Putamen (tissue), 1 donor: ENCODE measurements around the gene PKD2L1.
"Not testable (repeated sequence)": the region's sequence is repeated elsewhere in the genome, so short reads cannot be mapped to it uniquely, and the experiment has no call there.

ENCODE experiments used
- DNase-seq: peaks from one replicate; pipeline ENCODE4 v3.0.0-alpha.2; 2016; ENCODE audit warnings: low spot score

PKD2L1 gene

DNA sequence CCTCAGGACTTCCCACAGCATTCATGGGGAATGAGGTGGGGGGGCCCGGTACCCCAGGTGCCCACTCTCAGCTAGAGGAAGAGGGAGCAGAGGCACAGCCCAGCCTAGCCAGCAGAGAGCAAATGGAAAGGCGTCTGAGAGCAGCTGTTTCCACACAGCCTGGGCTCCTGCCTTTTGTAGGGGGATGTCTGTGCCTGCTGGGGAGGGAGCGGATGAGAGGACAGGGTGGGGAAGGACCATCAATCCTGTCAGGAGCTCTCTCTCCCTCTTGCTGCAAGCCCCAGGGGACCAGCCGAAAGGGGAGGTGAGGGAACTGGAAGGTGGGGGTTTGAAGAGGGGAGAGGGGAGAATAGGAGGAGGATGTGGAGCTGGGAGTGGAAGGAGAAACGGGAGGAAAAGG is at the start of gene PKD2L1:
Gene PKD2L1, minus strand, starts transcription at position 150 of the 400 bp plus-strand sequence. Its CDS starts 125 bp downstream, at position 25.
- DNase-seq: no peak

DNA sequence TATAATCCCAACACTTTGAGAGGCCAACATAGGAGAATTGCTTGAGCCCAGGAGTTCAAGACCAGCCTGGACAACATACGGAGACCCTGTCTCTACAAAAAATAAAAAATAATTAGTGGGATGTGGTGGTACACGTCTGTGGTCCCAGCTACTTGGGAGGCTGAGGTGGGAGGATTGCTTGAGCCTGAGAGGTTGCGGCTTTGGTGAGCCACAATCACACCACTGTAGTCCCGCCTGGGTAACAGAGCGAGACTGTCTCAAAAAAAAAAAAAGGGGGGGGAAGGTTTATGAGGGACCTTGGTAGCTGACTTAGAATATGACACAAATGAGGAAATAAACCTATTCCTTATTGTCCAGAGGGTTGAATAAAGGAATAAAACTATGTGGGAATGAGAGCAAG is 47.8 kb upstream of the PKD2L1 start:
- DNase-seq: no peak

DNA sequence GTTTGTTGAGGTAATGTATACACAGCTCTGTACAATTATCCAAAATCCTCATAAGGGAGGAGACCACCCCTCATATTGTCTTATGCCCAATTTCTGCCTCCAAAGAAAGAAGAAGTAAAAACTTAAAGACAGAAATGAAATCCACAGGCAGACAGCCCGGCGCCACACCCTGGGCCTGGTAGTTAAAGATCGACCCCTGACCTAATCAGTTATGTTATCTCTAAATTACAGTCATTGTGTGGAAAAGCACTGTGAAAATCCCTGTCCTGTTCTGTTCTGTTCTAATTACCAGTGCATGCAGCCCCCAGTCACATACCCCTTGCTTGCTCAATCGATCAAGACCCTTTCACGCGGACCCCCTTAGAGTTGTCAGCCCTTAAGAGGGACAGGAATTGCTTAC is 46.6 kb upstream of the PKD2L1 start:
- not testable (repeated sequence) for DNase-seq

DNA sequence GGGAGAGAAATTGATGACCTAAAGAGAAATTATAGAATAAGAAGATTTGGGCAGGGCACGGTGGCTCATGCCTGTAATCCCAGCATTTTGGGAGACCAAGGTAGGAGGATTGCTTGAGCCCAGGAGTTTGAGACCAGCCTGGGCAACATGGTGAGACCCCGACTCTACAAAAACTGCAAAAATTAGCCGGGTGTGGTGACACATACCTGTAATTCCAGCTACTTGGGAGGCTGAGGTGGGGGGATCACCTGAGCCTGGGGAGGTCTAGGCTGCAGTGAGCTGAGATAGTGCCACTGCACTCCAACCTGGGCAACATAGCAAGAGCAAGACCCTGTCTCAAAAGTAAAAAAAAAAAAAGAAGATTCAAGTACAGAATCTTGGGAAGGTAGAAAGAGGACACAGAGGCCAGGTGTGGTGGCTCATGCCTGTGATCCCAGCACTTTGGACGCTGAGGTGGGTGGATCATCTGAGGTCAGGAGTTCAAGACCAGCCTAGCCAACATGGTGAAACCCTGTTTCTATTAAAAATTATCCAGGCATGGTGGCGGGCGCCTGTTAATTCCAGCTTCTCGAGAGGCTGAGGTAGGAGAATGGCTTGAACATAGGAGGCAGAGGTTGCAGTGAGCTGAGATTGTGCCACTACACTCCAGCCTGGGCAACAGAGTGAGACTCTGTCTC is 44.8 kb upstream of the PKD2L1 start:
- not testable (repeated sequence) for DNase-seq

DNA sequence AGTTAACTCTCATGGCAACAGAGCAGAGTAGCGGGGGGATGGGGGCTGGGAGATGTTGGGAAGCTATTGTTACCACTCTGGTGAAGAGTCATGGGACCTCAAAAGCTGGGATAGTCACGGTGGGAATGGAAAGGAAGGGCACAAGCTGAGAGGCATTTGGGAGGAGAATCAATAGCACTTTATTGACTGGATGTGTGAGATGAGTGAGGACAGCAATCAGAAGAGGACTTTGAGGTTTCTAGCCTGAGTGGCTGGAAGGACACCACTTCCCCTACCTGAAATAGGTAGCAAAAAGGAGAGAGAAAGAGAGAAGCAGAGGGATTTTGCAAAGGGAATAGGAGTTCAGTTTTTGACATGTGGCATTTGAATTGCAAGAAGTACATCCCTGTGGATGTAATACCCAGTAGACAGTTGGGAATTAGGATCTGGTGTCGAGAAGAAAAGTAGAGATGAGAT is 44.2 kb upstream of the PKD2L1 start:
- DNase-seq: no peak

DNA sequence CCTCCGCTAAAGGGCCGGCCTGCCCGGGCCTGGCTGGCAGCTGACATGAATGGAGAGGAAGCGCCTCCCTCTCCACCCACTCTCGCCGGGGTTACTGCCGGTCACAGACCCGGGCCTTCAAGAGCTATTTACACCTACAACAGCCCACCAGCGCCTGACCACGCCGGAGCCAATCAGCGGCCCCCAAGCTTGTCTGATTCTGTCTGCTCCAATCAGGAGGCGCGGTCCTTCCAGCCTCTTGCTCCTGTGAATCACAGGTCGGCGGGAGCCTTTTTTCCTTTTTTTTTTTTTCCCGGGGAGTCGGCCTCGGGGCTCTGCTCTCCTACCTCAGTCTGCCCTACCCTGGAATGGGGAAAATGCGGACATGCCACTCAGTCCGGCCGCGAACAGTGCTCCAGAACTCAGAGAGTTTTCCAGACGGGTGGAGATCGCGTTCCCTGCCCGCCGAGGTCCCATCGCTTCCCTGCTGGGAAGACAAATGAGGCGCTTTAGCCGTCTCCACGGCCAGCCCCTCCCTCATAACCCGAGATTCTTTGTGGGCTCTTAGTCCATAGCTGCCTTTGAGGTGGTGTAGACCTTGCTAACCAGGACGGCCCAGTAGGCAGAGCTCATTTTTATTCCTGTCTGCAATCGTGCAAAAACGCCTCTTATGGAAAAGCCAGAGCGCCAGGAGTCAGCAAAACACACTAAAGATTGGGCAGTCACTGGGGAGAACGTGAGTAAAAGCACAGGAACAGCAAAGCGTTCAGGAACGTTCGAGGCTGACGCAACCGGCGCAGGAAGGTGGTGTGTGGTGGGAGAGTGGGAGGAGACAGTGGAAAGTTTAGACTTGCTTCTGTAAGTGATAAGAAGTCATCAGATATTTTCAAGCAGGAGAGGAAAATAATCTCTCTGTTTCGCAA is 43.5 kb upstream of the PKD2L1 start:
- DNase-seq: peak; percentile 98

DNA sequence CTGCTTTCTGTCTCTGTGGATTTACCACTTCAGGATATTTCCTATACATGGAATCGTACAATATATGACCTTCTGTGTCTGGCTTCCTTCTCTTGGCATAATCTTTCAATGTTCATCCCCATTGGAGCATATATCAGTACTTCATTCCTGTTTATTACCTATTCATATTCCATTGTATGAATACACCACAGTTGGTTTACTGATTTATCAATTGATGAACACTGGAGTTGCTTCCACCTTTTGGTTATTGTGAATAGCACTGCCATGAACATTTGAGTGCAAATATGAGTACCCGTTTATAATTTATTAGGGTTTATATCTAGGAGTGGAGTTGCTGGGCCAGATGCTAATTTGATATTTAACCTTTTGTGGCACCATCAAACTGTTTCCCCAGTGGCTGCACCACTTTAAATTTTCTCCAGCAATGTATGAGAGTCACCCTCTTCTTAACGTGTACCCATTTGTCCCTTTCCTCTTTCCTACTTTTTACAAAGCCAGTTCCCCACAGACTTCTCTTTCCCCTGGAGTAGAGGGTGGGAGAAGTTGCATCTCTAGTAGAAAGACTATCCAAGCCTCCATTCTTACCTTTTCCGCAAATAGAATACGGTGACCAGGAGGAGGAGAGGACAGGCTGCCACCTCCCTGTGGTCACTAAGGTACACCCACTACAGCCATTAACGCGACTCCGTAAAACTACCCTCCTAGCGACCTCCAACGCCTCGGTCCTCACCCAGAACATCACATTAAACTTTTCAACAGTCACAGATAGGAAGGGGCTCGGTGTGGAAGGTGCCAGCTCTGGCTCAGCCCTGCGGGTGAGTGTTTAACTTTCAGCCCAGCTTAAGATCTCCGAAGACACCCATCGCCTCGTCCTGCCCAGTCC is 42.6 kb upstream of the PKD2L1 start:
- DNase-seq: no peak

DNA sequence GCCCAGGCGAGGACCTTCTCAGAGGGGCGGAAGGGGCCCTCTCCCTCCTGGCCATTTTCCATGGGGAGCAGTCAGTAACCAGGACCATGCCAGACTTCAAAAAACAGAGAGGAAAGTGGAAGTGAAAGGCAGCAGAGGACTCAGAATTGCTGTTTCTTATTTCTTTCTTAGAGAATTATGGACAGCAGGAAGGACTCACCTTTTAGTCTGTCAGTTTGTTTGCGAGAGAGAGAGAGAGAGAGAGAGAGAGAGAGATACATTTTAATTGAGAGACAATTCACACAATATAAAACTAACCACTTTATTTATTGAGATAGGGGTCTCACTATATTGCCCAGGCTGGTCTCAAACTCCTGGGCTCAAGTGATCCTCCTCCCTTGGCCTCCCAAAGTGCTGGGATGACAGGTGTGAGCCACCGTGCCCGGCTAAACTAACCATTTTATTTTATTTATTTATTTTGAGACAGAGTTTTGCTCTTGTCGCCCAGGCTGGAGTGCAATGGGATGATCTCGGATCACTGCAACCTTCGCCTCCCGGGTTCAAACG is 41.5 kb upstream of the PKD2L1 start:
- no peak for DNase-seq

DNA sequence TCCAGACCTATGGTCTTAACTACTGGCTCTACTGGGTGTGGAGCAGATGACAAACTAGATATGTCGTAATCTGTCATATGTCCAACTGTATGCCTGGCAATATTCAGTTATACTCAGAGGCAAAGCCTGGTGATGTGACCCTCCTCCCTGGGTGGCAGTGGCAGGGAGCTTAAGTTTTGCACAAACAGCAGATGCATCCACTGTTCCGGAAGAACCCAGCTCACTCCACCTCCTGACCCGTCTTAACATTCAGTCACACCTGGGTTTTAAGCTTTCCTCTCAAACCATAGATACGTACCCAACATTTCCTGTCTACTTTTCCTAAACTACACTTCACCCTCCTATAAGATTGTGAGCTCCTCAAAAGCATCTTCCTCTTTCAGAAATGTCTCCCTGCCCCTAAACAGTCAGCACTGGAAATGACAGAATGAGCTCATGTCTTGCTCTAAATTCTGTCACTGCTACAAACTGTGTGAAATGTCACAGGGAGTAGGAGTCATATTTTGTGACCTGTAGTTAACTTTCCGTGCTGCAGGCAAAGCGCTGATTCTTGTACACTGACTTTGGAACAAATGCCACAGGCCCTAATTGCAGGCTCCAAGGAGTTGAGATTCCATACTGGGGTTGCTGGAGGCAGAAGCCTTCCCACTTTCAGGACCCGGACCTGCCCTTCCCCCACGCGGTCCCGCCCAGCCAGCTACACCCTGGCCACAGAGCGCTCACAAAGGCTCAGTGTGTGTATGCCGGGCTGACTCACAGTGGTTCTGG is 40.9 kb upstream of the PKD2L1 start:
- DNase-seq: peak; percentile 88

DNA sequence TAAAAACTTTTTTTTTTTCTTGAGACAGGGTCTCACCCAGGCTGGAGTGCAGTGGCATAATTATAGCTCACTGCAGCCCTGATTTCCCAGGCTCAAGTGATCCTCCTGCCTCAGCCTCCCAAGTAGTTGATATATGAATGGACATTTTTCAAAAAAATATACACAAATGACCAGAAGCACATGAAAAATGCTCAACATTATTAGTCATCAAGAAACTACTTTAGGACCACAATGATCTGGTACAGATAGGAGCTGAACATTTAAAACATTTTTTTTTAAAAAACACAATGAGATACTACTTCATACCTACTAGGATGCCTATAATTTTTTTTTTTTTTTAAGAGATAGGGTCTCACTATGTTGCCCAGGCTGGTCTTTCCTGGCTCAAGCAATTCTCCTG is 38.7 kb upstream of the PKD2L1 start:
- DNase-seq: no peak

DNA sequence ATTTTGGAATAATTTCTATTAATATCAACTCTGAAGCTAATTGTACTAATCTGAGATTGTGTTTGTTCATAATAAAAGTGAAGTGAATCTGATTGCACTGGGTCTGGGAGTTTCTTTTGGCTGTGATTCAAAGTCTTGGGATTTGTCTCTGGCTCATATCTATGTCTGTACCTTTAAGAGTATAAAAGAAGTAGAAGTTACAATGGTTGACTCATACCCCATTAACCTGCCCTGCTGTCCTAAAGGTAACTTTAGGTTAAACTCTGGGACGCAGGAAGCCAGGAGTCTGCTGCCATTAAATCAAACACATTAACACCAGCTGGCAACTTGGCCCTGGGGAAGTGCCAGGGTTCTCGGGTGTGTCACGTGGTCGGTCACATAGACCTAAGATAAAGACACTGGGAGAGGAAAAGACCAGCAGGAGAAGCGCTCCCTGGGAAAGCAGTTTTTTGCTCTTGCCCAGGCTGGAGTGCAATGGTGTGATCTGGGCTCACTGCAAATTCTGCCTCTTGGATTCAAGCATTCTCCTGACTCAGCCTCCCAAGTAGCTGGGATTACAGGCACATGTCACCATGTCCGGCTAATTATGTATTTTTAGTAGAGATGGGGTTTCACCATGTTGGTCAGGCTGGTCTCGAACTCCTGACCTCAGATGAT is 34.8 kb upstream of the PKD2L1 start:
- DNase-seq: no peak

DNA sequence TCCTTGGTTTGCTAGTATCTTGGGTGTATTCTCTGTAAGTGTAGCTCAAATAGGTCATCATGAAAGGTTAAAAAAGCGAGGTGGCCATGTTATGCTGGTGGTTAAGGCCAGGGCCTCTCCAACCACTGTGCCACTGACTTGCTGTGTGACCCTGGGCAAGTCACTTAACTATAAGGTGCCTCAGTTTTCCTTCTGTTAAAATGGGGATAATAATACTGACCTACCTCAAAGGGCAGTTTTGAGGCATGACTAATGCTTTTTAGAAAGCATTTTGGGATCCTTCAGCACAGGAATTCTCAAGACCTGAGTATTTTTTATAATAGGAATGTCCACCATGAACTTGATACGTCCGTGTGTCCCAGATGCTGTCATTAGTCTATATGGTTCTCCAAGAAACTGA is 34.1 kb upstream of the PKD2L1 start:
- no peak for DNase-seq

DNA sequence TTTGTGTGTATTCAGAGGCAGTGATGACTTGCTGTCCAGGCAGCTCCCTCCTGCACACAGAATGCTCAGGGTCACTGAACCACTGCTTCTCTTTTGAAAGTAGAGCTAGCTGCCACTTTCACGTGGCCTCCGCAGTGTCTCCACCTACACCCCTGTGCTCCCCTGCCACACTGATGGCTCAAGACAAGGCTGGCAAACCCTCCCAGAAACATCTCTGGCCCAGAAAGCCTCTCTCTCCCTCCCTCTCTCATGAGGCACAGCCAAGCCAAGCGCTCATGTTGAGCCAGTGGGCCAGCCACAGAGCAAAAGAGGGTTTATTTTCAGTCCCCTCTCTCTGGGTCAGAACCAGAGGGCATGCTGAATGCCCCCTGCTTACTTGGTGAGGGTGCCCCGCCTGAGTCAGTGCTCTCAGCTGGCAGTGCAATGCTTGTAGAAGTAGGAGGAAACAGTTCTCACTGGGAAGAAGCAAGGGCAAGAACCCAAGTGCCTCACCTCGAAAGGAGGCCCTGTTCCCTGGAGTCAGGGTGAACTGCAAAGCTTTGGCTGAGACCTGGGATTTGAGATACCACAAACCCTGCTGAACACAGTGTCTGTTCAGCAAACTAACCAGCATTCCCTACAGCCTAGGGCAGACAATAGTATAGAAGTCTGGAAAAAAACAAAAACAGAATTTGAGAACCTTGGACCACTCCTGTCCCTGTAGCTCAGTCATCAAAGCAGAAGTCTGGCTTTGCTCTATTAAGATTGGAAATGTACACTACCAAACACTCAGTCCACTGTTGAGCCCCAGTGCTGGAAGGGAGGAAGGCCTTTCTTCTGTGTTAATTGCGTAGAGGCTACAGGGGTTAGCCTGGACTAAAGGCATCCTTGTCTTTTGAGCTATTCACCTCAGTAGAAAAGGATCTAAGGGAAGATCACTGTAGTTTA is 32.8 kb upstream of the PKD2L1 start:
- DNase-seq: no peak

DNA sequence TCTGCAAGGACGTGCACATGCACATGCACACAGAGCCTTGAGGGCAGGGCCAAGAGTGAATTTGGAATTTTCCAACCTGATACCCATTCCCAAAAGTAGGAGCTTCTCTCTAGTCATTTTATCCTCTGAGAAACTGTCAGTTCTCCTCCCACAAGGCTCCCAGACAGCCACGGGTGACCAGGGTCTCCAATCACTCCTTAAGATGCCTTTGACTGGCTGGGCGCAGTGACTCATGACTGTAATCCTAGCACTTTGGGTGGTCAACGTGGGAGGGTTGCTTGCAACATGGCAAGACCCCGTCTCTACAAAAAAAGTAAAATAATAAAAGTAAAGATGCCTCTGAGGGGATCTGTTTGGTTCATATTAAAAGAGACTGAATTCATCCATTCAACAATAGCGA is 30.2 kb upstream of the PKD2L1 start:
- no peak for DNase-seq

DNA sequence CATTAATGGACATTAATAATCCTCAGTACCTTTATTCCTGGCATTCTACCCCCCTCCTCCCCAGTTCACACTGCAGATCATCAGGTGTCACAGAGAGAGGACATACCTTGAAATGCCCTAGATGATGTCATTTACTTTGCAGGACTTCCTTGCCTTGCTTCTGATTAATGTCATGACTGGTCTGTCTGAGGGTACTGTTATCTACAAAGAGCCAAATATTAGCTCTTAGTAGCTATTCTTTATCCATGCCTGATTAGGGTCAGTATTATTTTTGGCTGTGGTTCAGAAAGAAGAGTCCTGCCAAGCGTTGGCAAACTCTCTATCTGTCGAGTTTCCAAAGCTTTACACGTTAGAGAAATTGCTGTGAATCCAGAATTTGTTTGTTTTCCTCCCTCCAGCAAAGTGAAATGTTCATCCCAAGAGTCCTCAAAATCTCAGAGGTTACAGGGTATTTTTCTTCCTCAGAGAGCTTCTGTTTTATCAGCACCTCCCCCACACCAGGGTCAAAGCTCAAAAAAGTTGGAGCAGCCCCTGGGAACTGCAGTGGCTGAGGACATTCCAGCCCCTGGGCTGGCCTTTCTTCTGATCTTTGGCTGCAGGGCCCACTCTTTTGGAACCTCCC is 29.6 kb upstream of the PKD2L1 start:
- DNase-seq: no peak

DNA sequence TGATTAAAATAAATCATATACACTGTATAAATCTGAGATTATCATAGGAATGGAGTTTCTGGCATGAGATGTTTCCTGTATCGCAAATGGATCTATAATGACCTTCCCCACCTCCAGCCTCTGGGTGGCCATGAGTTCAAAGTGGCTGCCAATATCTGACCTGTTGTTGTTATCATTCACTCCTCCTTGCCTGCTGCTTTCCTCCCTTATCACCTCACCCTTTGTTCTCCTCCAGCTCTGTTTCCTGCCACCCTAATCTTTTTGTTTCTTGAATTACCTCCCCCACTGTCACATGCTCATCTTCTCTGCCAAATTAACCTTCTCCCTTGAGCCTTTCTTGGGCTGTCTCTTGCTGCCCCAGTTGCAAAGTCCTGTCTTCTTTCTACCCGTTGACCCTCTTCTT is 29.0 kb upstream of the PKD2L1 start:
- no peak for DNase-seq

DNA sequence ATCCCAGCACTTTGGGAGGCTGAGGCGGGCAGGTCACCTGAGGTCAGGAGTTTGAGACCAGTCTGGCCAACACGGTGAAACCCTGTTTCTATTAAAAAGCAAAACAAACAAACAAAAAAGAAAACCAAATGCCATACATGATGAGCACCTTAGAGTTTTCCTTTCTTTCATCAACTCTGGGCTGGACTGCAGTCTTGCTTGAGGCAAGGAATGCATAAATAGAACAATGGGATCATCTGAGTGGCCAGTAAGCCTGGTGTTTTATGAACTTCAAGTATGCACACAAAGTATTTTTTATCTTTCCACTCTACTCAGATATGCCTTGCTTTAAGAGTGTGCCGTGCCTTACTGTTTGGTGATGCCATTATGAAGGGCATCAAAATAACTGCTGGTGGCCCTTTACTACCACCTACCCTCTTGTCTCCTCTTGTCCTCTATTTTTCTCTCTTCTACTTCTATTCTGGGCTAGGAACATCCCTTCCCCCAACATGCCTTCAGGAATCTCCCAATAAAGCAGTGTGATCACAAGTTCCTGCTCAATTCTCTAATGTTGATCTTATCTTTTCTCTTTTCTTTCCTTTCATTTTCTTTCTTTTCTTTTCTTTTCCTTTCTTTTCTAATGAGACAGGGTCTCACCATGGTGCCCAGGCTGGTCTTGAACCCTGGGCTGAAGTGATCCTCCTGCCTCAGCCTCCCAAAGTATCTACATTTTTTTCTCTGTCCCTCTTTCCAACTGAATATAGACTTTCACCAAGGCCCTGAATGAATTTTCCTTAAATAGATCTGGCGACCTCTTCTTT is 27.2 kb upstream of the PKD2L1 start:
- DNase-seq: no peak
